Measurements from ENCODE around the gene ZNF831.

The ZNF831 gene

GRCh38 chr20:59154317-59155013, 9.2 kb upstream of the ZNF831 start:
- in situ Hi-C loops (cut with HindIII; ENCODE audit: low sequenced_read_pairs): no loop called here

- in situ Hi-C loops (cut with HindIII; ENCODE audit: low sequenced_read_pairs): no loop called here
Observed at GRCh38 chr20:59157064-59157463, 6.6 kb upstream of the ZNF831 start.

GRCh38 chr20:59157531-59157930, 6.1 kb upstream of the ZNF831 start:
- in situ Hi-C loops (cut with HindIII; ENCODE audit: low sequenced_read_pairs): no loop called here

- in situ Hi-C loops (cut with HindIII; ENCODE audit: low sequenced_read_pairs): no loop called here
Observed at GRCh38 chr20:59157961-59158541, 5.6 kb upstream of the ZNF831 start.

GRCh38 chr20:59158673-59159072, 4.9 kb upstream of the ZNF831 start:
- in situ Hi-C loops (cut with HindIII; ENCODE audit: low sequenced_read_pairs): no loop called here

- in situ Hi-C loops (cut with HindIII; ENCODE audit: low sequenced_read_pairs): no loop called here
Observed at GRCh38 chr20:59159091-59159490, 4.5 kb upstream of the ZNF831 start.

GRCh38 chr20:59159493-59160376, 3.9 kb upstream of the ZNF831 start:
- in situ Hi-C loops (cut with HindIII; ENCODE audit: low sequenced_read_pairs): no loop called here

- in situ Hi-C loops (cut with HindIII; ENCODE audit: low sequenced_read_pairs): no loop called here
Observed at GRCh38 chr20:59160389-59161115, 3.1 kb upstream of the ZNF831 start.

GRCh38 chr20:59161721-59162120, 1.9 kb upstream of the ZNF831 start:
- in situ Hi-C loops (cut with HindIII; ENCODE audit: low sequenced_read_pairs): no loop called here

- in situ Hi-C loops (cut with HindIII; ENCODE audit: low sequenced_read_pairs): no loop called here
Observed at GRCh38 chr20:59164686-59165391, 1.2 kb downstream of the ZNF831 start.

- in situ Hi-C loops (cut with HindIII; ENCODE audit: low sequenced_read_pairs): no loop called here
Observed at GRCh38 chr20:59165396-59165795, 1.8 kb downstream of the ZNF831 start.

- in situ Hi-C loops (cut with HindIII; ENCODE audit: low sequenced_read_pairs): no loop called here
Observed at GRCh38 chr20:59165891-59166709, 2.5 kb downstream of the ZNF831 start.

- in situ Hi-C loops (cut with HindIII; ENCODE audit: low sequenced_read_pairs): no loop called here
Observed at GRCh38 chr20:59170406-59171349, 7.1 kb downstream of the ZNF831 start.

GRCh38 chr20:59171986-59172385, 8.4 kb downstream of the ZNF831 start:
- in situ Hi-C loops (cut with HindIII; ENCODE audit: low sequenced_read_pairs): no loop called here

GRCh38 chr20:59173938-59174491, 10.4 kb downstream of the ZNF831 start:
- in situ Hi-C loops (cut with HindIII; ENCODE audit: low sequenced_read_pairs): no loop called here

- in situ Hi-C loops (cut with HindIII; ENCODE audit: low sequenced_read_pairs): no loop called here
Observed at GRCh38 chr20:59175002-59175401, 11.4 kb downstream of the ZNF831 start.

GRCh38 chr20:59175861-59176260, 12.2 kb downstream of the ZNF831 start:
- in situ Hi-C loops (cut with HindIII; ENCODE audit: low sequenced_read_pairs): no loop called here

- in situ Hi-C loops (cut with HindIII; ENCODE audit: low sequenced_read_pairs): no loop called here
Observed at GRCh38 chr20:59176812-59177211, 13.2 kb downstream of the ZNF831 start.
